Immature natural killer cell (primary cell): ENCODE results near the gene MAGEF1. TPM values are rescaled to one million over a fixed set of nuclear protein-coding genes. Genes with fewer than 3 reads are reported as not detected.
"Not testable (repeated sequence)": the region's sequence is repeated elsewhere in the genome, so short reads cannot be mapped to it uniquely, and the experiment has no call there.

Experiments used
- DNase-seq, 3 donors: peaks; one replicate each; pipeline ENCODE4 v3.0.0; 2022; ENCODE audit warnings: mixed read lengths in 1 of 3
- H3K27ac Mint-ChIP-seq, 6 donors: one replicate each; pipeline ENCODE4 v1.8.0; 2020; ENCODE audit warnings: mixed read lengths in 6 of 6, mild to moderate bottlenecking in 5 of 6, inconsistent platforms in 4 of 6, moderate library complexity in 3 of 6
- H3K27me3 Mint-ChIP-seq, 3 donors: one replicate each; pipeline ENCODE4 v1.8.0; 2020 to 2021; ENCODE audit warnings: low read depth in 3 of 3, mild to moderate bottlenecking in 3 of 3, mixed read lengths in 3 of 3, moderate library complexity in 3 of 3, inconsistent platforms in 1 of 3
- H3K36me3 Mint-ChIP-seq, 3 donors: one replicate each; pipeline ENCODE4 v1.8.0; 2020; ENCODE audit warnings: mixed read lengths in 3 of 3, inconsistent platforms in 2 of 3, mild to moderate bottlenecking in 2 of 3
- H3K4me1 Mint-ChIP-seq, 2 donors: one replicate each; pipeline ENCODE4 v1.8.0; 2020; ENCODE audit warnings: inconsistent platforms in 2 of 2, mild to moderate bottlenecking in 2 of 2, mixed read lengths in 2 of 2, moderate library complexity in 1 of 2
- H3K4me3 Mint-ChIP-seq, 5 donors: one replicate each; pipeline ENCODE4 v1.8.0; 2020; ENCODE audit warnings: mild to moderate bottlenecking in 5 of 5, mixed read lengths in 5 of 5, inconsistent platforms in 3 of 5, moderate library complexity in 3 of 5
- H3K9me3 Mint-ChIP-seq, 6 donors: one replicate each; pipeline ENCODE4 v1.8.0; 2020; ENCODE audit warnings: mild to moderate bottlenecking in 6 of 6, mixed read lengths in 6 of 6, inconsistent platforms in 4 of 6, moderate library complexity in 3 of 6
- polyA plus RNA-seq, 3 donors: library from polyadenylated mRNA; unstranded; fragments of 300-500 nt; fragmentation: Illumina TruSeq; gene quantifications; one replicate each; pipeline ENCODE4 v1.2.3, GENCODE V29; 2021

Gene MAGEF1
- polyA plus RNA-seq, 3 donors from 2014 or later, result 21.9 to 30.1 (median 22.6) TPM

- Mint-ChIP-seq H3K27ac (no peak overlapping the region), H3K4me1 (no peaks in the 10 kb centered on the region), H3K27me3 (peaks cover 2 to 4% (median 3%) of the 10 kb centered on the region in 3 donors), H3K4me3 (no peak overlapping the region), H3K9me3 (no peaks in the 10 kb centered on the region), H3K36me3 (no peaks in the 10 kb centered on the region)
- DNase-seq, result no peak
These were observed 27.1 kb upstream of the MAGEF1 start for GRCh38 chr3:184738982-184739381.

GRCh38 chr3:184738506-184738890, 26.6 kb upstream of the MAGEF1 start:
- Mint-ChIP-seq H3K27ac (no peak overlapping the region), H3K9me3 (no peaks in the 10 kb centered on the region), H3K27me3 (peaks cover 2 to 4% (median 3%) of the 10 kb centered on the region in 3 donors), H3K4me1 (no peaks in the 10 kb centered on the region), H3K36me3 (no peaks in the 10 kb centered on the region), H3K4me3 (no peak overlapping the region)
- DNase-seq, result no peak

- Mint-ChIP-seq H3K4me1 (no peaks in the 10 kb centered on the region), H3K36me3 (no peaks in the 10 kb centered on the region), H3K27me3 (peaks cover 2 to 4% (median 3%) of the 10 kb centered on the region in 3 donors), H3K4me3 (no peak overlapping the region), H3K27ac (no peak overlapping the region), H3K9me3 (no peaks in the 10 kb centered on the region)
- no peak for DNase-seq
These were observed 26.0 kb upstream of the MAGEF1 start for GRCh38 chr3:184737641-184738505.

- H3K9me3 Mint-ChIP-seq, result no peaks in the 10 kb centered on the region
- DNase-seq, result no peak
- no peaks in the 10 kb centered on the region for H3K4me1 Mint-ChIP-seq
- H3K27ac Mint-ChIP-seq, result no peak overlapping the region
- H3K4me3 Mint-ChIP-seq, result no peak overlapping the region
- H3K27me3 Mint-ChIP-seq, result peaks cover 3 to 4% (median 4%) of the 10 kb centered on the region in 3 donors
- H3K36me3 Mint-ChIP-seq, result no peaks in the 10 kb centered on the region
These were observed 25.2 kb upstream of the MAGEF1 start for GRCh38 chr3:184737063-184737462.

GRCh38 chr3:184734903-184735701, 23.2 kb upstream of the MAGEF1 start:
- no peak overlapping the region for H3K4me3 Mint-ChIP-seq
- H3K4me1 Mint-ChIP-seq, result no peaks in the 10 kb centered on the region
- H3K27me3 Mint-ChIP-seq, result peaks cover 2 to 11% (median 3%) of the 10 kb centered on the region in 3 donors
- no peak for DNase-seq
- H3K27ac Mint-ChIP-seq, result no peak overlapping the region
- no peaks in the 10 kb centered on the region for H3K9me3 Mint-ChIP-seq
- H3K36me3 Mint-ChIP-seq, result no peaks in the 10 kb centered on the region

GRCh38 chr3:184733971-184734608, 22.2 kb upstream of the MAGEF1 start:
- peak overlapping the region in 1 of 6 donors; percentile 27 for H3K27ac Mint-ChIP-seq
- H3K4me3 Mint-ChIP-seq, result no peak overlapping the region
- H3K9me3 Mint-ChIP-seq, result no peaks in the 10 kb centered on the region
- no peaks in the 10 kb centered on the region for H3K4me1 Mint-ChIP-seq
- H3K36me3 Mint-ChIP-seq, result no peaks in the 10 kb centered on the region
- DNase-seq, result no peak
- H3K27me3 Mint-ChIP-seq, result peaks cover 2 to 14% (median 2%) of the 10 kb centered on the region in 3 donors

- H3K4me1 Mint-ChIP-seq, result no peaks in the 10 kb centered on the region
- H3K27me3 Mint-ChIP-seq, result peaks cover 0 to 17% (median 2%) of the 10 kb centered on the region in 3 donors
- no peak overlapping the region for H3K27ac Mint-ChIP-seq
- no peak for DNase-seq
- H3K36me3 Mint-ChIP-seq, result no peaks in the 10 kb centered on the region
- H3K4me3 Mint-ChIP-seq, result no peak overlapping the region
- no peaks in the 10 kb centered on the region for H3K9me3 Mint-ChIP-seq
These were observed 21.3 kb upstream of the MAGEF1 start for GRCh38 chr3:184733181-184733580.

- H3K4me3 Mint-ChIP-seq, result peak overlapping the region in 1 of 5 donors; percentile 24
- H3K27me3 Mint-ChIP-seq, result peaks cover 1 to 17% (median 2%) of the 10 kb centered on the region in 3 donors
- no peak for DNase-seq
- no peaks in the 10 kb centered on the region for H3K36me3 Mint-ChIP-seq
- no peak overlapping the region for H3K27ac Mint-ChIP-seq
- no peaks in the 10 kb centered on the region for H3K9me3 Mint-ChIP-seq
- no peaks in the 10 kb centered on the region for H3K4me1 Mint-ChIP-seq
These were observed 20.1 kb upstream of the MAGEF1 start for GRCh38 chr3:184731786-184732537.

- Mint-ChIP-seq H3K9me3 (no peaks in the 10 kb centered on the region), H3K27me3 (peaks cover 1 to 17% (median 5%) of the 10 kb centered on the region in 3 donors), H3K4me3 (no peak overlapping the region), H3K36me3 (no peaks in the 10 kb centered on the region), H3K4me1 (no peaks in the 10 kb centered on the region), H3K27ac (no peak overlapping the region)
- no peak for DNase-seq
These were observed 19.1 kb upstream of the MAGEF1 start for GRCh38 chr3:184730924-184731323.

GRCh38 chr3:184729154-184729553, 17.3 kb upstream of the MAGEF1 start:
- H3K27ac Mint-ChIP-seq, H3K9me3 Mint-ChIP-seq, DNase-seq, H3K4me3 Mint-ChIP-seq, H3K4me1 Mint-ChIP-seq, H3K36me3 Mint-ChIP-seq: not testable (repeated sequence)
- H3K27me3 Mint-ChIP-seq, result peaks cover 1 to 17% (median 5%) of the 10 kb centered on the region in 3 donors

GRCh38 chr3:184728010-184728527, 16.2 kb upstream of the MAGEF1 start:
- Mint-ChIP-seq H3K27ac (no peak overlapping the region), H3K4me3 (no peak overlapping the region), H3K4me1 (no peaks in the 10 kb centered on the region), H3K9me3 (no peaks in the 10 kb centered on the region), H3K36me3 (no peaks in the 10 kb centered on the region), H3K27me3 (peaks cover 3 to 17% (median 7%) of the 10 kb centered on the region in 3 donors)
- DNase-seq, result no peak

GRCh38 chr3:184727357-184728009, 15.6 kb upstream of the MAGEF1 start:
- H3K4me3 Mint-ChIP-seq, result no peak overlapping the region
- no peaks in the 10 kb centered on the region for H3K4me1 Mint-ChIP-seq
- peak; percentile 35 to 41 (median 40) for DNase-seq
- no peak overlapping the region for H3K27ac Mint-ChIP-seq
- peaks cover 3 to 15% (median 8%) of the 10 kb centered on the region in 3 donors for H3K27me3 Mint-ChIP-seq
- H3K36me3 Mint-ChIP-seq, result no peaks in the 10 kb centered on the region
- no peaks in the 10 kb centered on the region for H3K9me3 Mint-ChIP-seq

- no peak overlapping the region for H3K27ac Mint-ChIP-seq
- H3K9me3 Mint-ChIP-seq, result no peaks in the 10 kb centered on the region
- no peaks in the 10 kb centered on the region for H3K36me3 Mint-ChIP-seq
- peaks cover 3 to 15% (median 8%) of the 10 kb centered on the region in 3 donors for H3K27me3 Mint-ChIP-seq
- DNase-seq, result no peak
- no peaks in the 10 kb centered on the region for H3K4me1 Mint-ChIP-seq
- no peak overlapping the region for H3K4me3 Mint-ChIP-seq
These were observed 14.6 kb upstream of the MAGEF1 start for GRCh38 chr3:184726497-184726896.
